Heart left ventricle (tissue), 13 donors: ENCODE measurements around the gene AP3B1.

ENCODE experiments used
- POLR2A ChIP-seq, 2 donors: fragments of 450-650 bp; IDR thresholded peaks; one replicate each; pipeline ENCODE4 v1.6.1; 2017; ENCODE audit warnings: antibody characterized with exemption in 2 of 2, mild to moderate bottlenecking in 2 of 2, moderate library complexity in 2 of 2
- TF ChIP-seq, protein P1 (sequence below), 12 donors: fragments of 200-600 bp; sonication (generic) in 4 of 12; IDR thresholded peaks; one replicate each; pipeline versions ENCODE4 v1.5.0 to v1.8.0; 2018 to 2022; ENCODE audit warnings: antibody characterized with exemption in 12 of 12, mild to moderate bottlenecking in 5 of 12
- donor health status: ischemic (EF 13 %, LVEDD 7.1; RV severe dilation, severe dysfunction).
- donor health status: DM: no; HTN: yes; CAD: no.
- donor health status: DM: no; HTN: no; CAD: no.
- donor health status: ischemic (EF 25% LVEDD 6.9; RV normal size, moderate dysfunction).
- donor health status: ischemic (EF 25% LVEDD 5.7; RV mildly dilated, moderate dysfunction).
- donor health status: ischemic (EF 35%, LVEDD 5.7; RV mildly dilated, moderate dysfunction).
- donor health status: nonischemic (EF 11% LVEDD 7.7; RV severe dilation, severe dysfunction).
- donor health status: DM: yes; HTN: yes; CAD: no.
- donor health status: PGD.
- donor health status: ischemic (EF 29% LVEDD 5.4; RV normal size, mild dysfunction).
- donor health status: nonischemic (EF 23%, LVEDD 6.1; RV moderate dilation, normal function).

DNA sequence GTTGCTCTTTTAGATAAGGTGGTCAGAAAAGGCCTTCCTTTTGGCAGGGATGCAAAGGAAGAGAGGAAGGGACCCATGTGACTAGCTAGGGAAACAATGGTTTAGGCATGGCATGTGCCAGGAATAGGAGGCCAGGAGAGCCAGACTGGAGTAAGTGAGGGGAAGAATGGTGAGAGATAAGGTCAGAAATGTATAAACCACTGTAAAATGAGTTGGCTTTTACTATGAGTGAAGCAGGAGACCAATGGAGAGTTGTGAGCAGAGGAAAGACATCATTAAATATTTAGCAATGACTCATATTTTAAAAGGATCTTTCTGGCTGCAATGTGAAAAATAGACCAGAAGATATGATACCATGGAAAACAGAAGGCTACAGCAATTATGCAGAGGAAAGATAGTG is 50.9 kb downstream of the AP3B1 start:
- TF ChIP-seq, protein P1, sequence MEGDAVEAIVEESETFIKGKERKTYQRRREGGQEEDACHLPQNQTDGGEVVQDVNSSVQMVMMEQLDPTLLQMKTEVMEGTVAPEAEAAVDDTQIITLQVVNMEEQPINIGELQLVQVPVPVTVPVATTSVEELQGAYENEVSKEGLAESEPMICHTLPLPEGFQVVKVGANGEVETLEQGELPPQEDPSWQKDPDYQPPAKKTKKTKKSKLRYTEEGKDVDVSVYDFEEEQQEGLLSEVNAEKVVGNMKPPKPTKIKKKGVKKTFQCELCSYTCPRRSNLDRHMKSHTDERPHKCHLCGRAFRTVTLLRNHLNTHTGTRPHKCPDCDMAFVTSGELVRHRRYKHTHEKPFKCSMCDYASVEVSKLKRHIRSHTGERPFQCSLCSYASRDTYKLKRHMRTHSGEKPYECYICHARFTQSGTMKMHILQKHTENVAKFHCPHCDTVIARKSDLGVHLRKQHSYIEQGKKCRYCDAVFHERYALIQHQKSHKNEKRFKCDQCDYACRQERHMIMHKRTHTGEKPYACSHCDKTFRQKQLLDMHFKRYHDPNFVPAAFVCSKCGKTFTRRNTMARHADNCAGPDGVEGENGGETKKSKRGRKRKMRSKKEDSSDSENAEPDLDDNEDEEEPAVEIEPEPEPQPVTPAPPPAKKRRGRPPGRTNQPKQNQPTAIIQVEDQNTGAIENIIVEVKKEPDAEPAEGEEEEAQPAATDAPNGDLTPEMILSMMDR (IDR thresholded peaks at IDR 0.05) = no peak
- no peak for TF ChIP-seq POLR2A (IDR thresholded peaks at IDR 0.05)
